Endothelial cell of umbilical vein (primary cell): ENCODE data around the gene TDRD7. TPM values are rescaled to one million over a fixed set of nuclear protein-coding genes. Genes with fewer than 3 reads are reported as not detected.

Experiments
- BruUV-seq: library from RNA; stranded (reverse); fragments of 400-500 nt; replicated peaks from 2 replicates; lab custom pipeline; 2021; lab: Mats Ljungman, UMichigan
- CTCF ChIA-PET: fragments of 300-600, 350-600 bp; sonication (Branson Sonifier 250); formaldehyde crosslinking; loops from one replicate; lab custom pipeline; 2021; ENCODE audit warnings: antibody characterized with exemption, inconsistent platforms; lab: Charles Lee
- POLR2A ChIA-PET: fragments of 300-600, 350-600 bp; sonication (Branson Sonifier 250); formaldehyde crosslinking; loops from one replicate; lab custom pipeline; 2021; ENCODE audit warnings: antibody characterized with exemption, inconsistent platforms; lab: Charles Lee
- DNase-seq: peaks from one replicate; pipeline ENCODE4 v3.0.0-alpha.2; 2011; ENCODE audit warnings: low read depth, low spot score
- FAIRE-seq: peaks from 2 replicates; lab custom pipeline; 2011; peaks lifted over from hg19 to GRCh38; lab: Jason Lieb, UNC
- H2AFZ ChIP-seq: 2 replicates; pipeline ENCODE4 v1.6.0; 2012; ENCODE audit warnings: low read depth, low read length, control low read depth, inconsistent platforms
- H3K27ac ChIP-seq: 2 replicates; pipeline ENCODE4 v1.5.1; 2011; ENCODE audit warnings: low read depth, mild to moderate bottlenecking, control low read depth, low read length, moderate library complexity; ENCODE audit not compliant: insufficient read depth
- H3K27me3 ChIP-seq, 2 experiments: 2 replicates each; pipeline versions ENCODE4 v1.6.0 to v1.6.1; 2011; ENCODE audit warnings: low read length in 2 of 2, mixed read lengths in 1 of 2; ENCODE audit not compliant: control insufficient read depth in 2 of 2, insufficient read depth in 2 of 2
- H3K36me3 ChIP-seq, 2 experiments: 2 replicates in 1 of 2; 3 replicates in 1 of 2; pipeline ENCODE4 v1.5.1; 2011; ENCODE audit warnings: low read length in 2 of 2, mild to moderate bottlenecking in 1 of 2, moderate library complexity in 1 of 2; ENCODE audit not compliant: control insufficient read depth in 2 of 2, insufficient read depth in 2 of 2; ENCODE audit errors: extremely low read depth in 1 of 2
- H3K4me1 ChIP-seq: 3 replicates; pipeline ENCODE4 v1.5.1; 2011; ENCODE audit warnings: mild to moderate bottlenecking, low read length; ENCODE audit not compliant: control insufficient read depth, insufficient read depth; ENCODE audit errors: extremely low read depth
- H3K4me2 ChIP-seq: 2 replicates; pipeline ENCODE4 v1.6.1; 2011; ENCODE audit warnings: low read length, control low read depth, mixed read lengths; ENCODE audit not compliant: insufficient read depth
- H3K4me3 ChIP-seq, 3 experiments: fragments of 200-600 bp in 1 of 3; sonication (generic), shearing (Covaris generic) in 1 of 3; replicated peaks in 1 of 3; 2 replicates each; pipeline ENCODE4 v1.5.1; 2011 to 2016; ENCODE audit warnings: control low read depth in 3 of 3, low read length in 3 of 3, mild to moderate bottlenecking in 2 of 3, inconsistent platforms in 1 of 3, low read depth in 1 of 3, moderate library complexity in 1 of 3; ENCODE audit not compliant: insufficient read depth in 1 of 3
- H3K79me2 ChIP-seq: 2 replicates; pipeline ENCODE4 v1.6.0; 2012; ENCODE audit warnings: low read length, inconsistent platforms; ENCODE audit not compliant: control insufficient read depth, insufficient read depth
- H3K9ac ChIP-seq: replicated peaks from 2 replicates; pipeline ENCODE3; 2011; ENCODE audit warnings: low read length, control low read depth; ENCODE audit not compliant: insufficient read depth; ENCODE audit errors: extremely low read depth
- H3K9me1 ChIP-seq: replicated peaks from 3 replicates; pipeline ENCODE4 v1.6.0; 2011; ENCODE audit warnings: mild to moderate bottlenecking, low read length; ENCODE audit not compliant: control insufficient read depth, insufficient read depth; ENCODE audit errors: extremely low read depth
- H3K9me3 ChIP-seq: replicated peaks from 2 replicates; pipeline ENCODE4 v1.5.1; 2012; ENCODE audit warnings: low read length, inconsistent platforms; ENCODE audit not compliant: control insufficient read depth, insufficient read depth
- H4K20me1 ChIP-seq: replicated peaks from 2 replicates; pipeline ENCODE3; 2011; ENCODE audit warnings: mild to moderate bottlenecking, low read length; ENCODE audit not compliant: control insufficient read depth, insufficient read depth; ENCODE audit errors: extremely low read depth
- CTCF ChIP-seq, 2 donors: IDR thresholded peaks; 1 replicate in 1 of 2; 2 replicates in 1 of 2; pipeline ENCODE4 v1.5.1; 2011; ENCODE audit warnings: low read length in 2 of 2, mild to moderate bottlenecking in 2 of 2, moderate library complexity in 2 of 2, control low read depth in 1 of 2, inconsistent platforms in 1 of 2, low read depth in 1 of 2; ENCODE audit not compliant: insufficient read depth in 1 of 2; ENCODE audit errors: extremely low read depth in 1 of 2
- EZH2 ChIP-seq: IDR thresholded peaks from 2 replicates; pipeline ENCODE4 v1.6.1; 2012; ENCODE audit warnings: borderline replicate concordance, low read depth, mild to moderate bottlenecking, moderate library complexity, low read length, inconsistent platforms; ENCODE audit not compliant: severe bottlenecking
- FOS ChIP-seq: IDR thresholded peaks from 2 replicates; pipeline ENCODE4 v1.6.1; 2011; ENCODE audit warnings: mild to moderate bottlenecking, low read length, moderate library complexity, borderline replicate concordance; ENCODE audit not compliant: insufficient read depth
- GATA2 ChIP-seq: IDR thresholded peaks from 2 replicates; pipeline ENCODE4 v1.7.0; 2011; ENCODE audit warnings: low read depth, mild to moderate bottlenecking, moderate library complexity, mixed read lengths, low read length; ENCODE audit not compliant: insufficient read length, insufficient read depth
- JUN ChIP-seq: IDR thresholded peaks from 2 replicates; pipeline ENCODE4 v1.6.1; 2011; ENCODE audit warnings: borderline replicate concordance, low read depth; ENCODE audit not compliant: insufficient read length, insufficient read depth
- MYC ChIP-seq: IDR thresholded peaks from one replicate; pipeline ENCODE4 v1.6.1; 2011; ENCODE audit warnings: mild to moderate bottlenecking, low read depth, low read length
- POLR2A ChIP-seq: IDR thresholded peaks from 2 replicates; pipeline ENCODE4 v1.6.1; 2012; ENCODE audit warnings: low read depth, mild to moderate bottlenecking, control low read depth, low read length
- POLR2AphosphoS5 ChIP-seq: IDR thresholded peaks from 2 replicates; pipeline ENCODE4 v1.6.1; 2012; ENCODE audit warnings: low read depth, mild to moderate bottlenecking, control low read depth, low read length, moderate library complexity; ENCODE audit not compliant: insufficient read depth
- dilution Hi-C: fragments of 300-500 bp; cut with MboI; formaldehyde crosslinking; loops from one replicate; pipeline ENCODE4 v1.15.0; 2019; ENCODE audit warnings: low sequenced_read_pairs; ENCODE audit not compliant: extremely low pct_ligation_motif_present
- intact Hi-C: fragments of 100-400 bp; cut with micrococcal nuclease; formaldehyde crosslinking; loops from one replicate; pipeline ENCODE4 v1.10.0; 2022
- polyA plus RNA-seq, 4 experiments: library from polyadenylated mRNA; depleted of rRNA in 3 of 4; stranded (reverse) in 3 of 4; unstranded in 1 of 4; fragments of >200 nt; gene quantifications; 2 replicates each; pipeline versions ENCODE4 v1.2.1 to v1.2.3, GENCODE V29; 2011 to 2012; ENCODE audit warnings: missing spikeins in 1 of 4
- total RNA-seq: library from RNA; stranded (reverse); gene quantifications from 2 replicates; pipeline ENCODE4 v1.2.3, GENCODE V29; 2021
- TF ChIP-seq, protein P1 (sequence below): IDR thresholded peaks from 2 replicates; pipeline ENCODE4 v1.6.1; 2011; ENCODE audit not compliant: insufficient read depth, insufficient read length

TDRD7 gene
- total and polyA plus RNA-seq, 2 donors (not counting 3 experiments of a cell fraction or from before 2014, with no cell fraction given), result 4.9 to 11.5 TPM

DNA sequence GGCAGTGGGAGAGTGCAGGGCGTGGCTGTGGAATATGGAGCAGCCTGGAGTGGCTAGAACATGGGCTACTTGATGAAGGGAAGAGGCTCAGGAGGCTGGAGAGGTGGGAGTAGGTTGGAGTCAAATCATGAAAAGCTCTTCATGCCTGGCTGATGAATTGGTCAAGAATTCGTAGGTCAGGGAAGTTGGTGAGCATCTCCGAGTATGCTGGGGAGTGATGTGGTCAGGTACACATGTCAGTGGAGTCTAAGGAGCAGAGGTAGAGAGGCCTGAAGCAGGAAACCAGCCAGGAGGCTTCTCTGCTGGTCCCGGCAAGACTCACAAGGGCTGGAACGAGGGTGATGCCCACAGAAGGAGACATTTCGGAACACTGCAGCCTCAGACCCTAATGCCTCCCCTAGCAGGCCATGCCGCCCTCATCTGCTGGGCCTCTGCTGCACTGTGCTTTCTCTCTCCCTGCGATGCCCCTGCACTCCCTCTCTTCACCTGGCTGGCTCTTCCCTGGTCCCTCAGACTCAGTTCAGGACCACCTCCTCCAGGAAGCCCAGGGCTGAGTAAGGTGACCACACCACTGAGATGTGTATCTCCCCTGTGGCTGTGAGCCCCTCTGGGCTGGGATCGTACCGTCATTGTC, 123.2 kb downstream of the TDRD7 start:
- Histone ChIP-seq H2AFZ (no peak overlapping the region), H3K27me3 (peaks cover 4 to 16% of the 10 kb centered on the region in 2 experiments), H3K4me1 (no peaks in the 10 kb centered on the region), H3K27ac (no peak overlapping the region), H3K79me2 (no peaks in the 10 kb centered on the region), H3K4me3 (no peak overlapping the region), H3K9me1 (no peaks in the 10 kb centered on the region), H3K9ac (no peak overlapping the region), H3K9me3 (no peaks in the 10 kb centered on the region), H4K20me1 (no peaks in the 10 kb centered on the region), H3K36me3 (no peaks in the 10 kb centered on the region), H3K4me2 (no peak overlapping the region)
- CTCF ChIA-PET, result interaction anchor here (1.2 to 3.6 kb wide), 2 partner anchors 64 to 66 kb away, joined by 4 to 13 read pairs; no protein-coding TSS in a partner anchor
- no peak for DNase-seq
- no peak for TF ChIP-seq MYC
- no peak for TF ChIP-seq CTCF (IDR thresholded peaks at IDR 0.05; ENCODE audit: extremely low read depth in 1 of 2, insufficient read depth in 1 of 2, low read depth in 1 of 2, low read length in 2 of 2)
- TF ChIP-seq EZH2, result no peak
- no peak for TF ChIP-seq POLR2A
- no peak for TF ChIP-seq GATA2
- no peak for TF ChIP-seq FOS
- TF ChIP-seq, protein P1, sequence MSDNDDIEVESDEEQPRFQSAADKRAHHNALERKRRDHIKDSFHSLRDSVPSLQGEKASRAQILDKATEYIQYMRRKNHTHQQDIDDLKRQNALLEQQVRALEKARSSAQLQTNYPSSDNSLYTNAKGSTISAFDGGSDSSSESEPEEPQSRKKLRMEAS, result no peak
- TF ChIP-seq POLR2AphosphoS5, result no peak
- no peak for TF ChIP-seq JUN
- intact Hi-C loops, result no loop called here
- FAIRE-seq, result no peak
- BruUV-seq, result no TSS peak
- dilution Hi-C loops, result no loop called here
- POLR2A ChIA-PET, result no interaction called here
